GM21528 (cell line): ENCODE results near the gene NDUFS7.
"Not testable (repeated sequence)": the region's sequence is repeated elsewhere in the genome, so short reads cannot be mapped to it uniquely, and the experiment has no call there.

Experiments used
- ATAC-seq: cut with Tn5 transposase; IDR thresholded peaks from one replicate; pipeline ENCODE4 v1.9.1; 2021; ENCODE audit warnings: mild to moderate bottlenecking, moderate library complexity; ENCODE audit not compliant: unreplicated experiment, low FRiP score

The NDUFS7 gene

GRCh38 chr19:1416014-1416841 lies 32.5 kb downstream of the NDUFS7 start:
- no peak for ATAC-seq

GRCh38 chr19:1417145-1417544 lies 33.4 kb downstream of the NDUFS7 start:
- ATAC-seq: no peak

GRCh38 chr19:1417681-1418495 lies 34.2 kb downstream of the NDUFS7 start:
- no peak for ATAC-seq

- ATAC-seq: no peak
Measured at GRCh38 chr19:1418496-1418775, 34.7 kb downstream of the NDUFS7 start.

- no peak for ATAC-seq
Measured at GRCh38 chr19:1418951-1419738, 35.4 kb downstream of the NDUFS7 start.

- not testable (repeated sequence) for ATAC-seq
Measured at GRCh38 chr19:1420085-1420484, 36.4 kb downstream of the NDUFS7 start.

- ATAC-seq: no peak
Measured at GRCh38 chr19:1420590-1420989, 36.9 kb downstream of the NDUFS7 start.

- no peak for ATAC-seq
Measured at GRCh38 chr19:1421218-1421957, 37.7 kb downstream of the NDUFS7 start.

- ATAC-seq: no peak
Measured at GRCh38 chr19:1421958-1422305, 38.2 kb downstream of the NDUFS7 start.

GRCh38 chr19:1422360-1422759 lies 38.7 kb downstream of the NDUFS7 start:
- ATAC-seq: no peak

GRCh38 chr19:1422943-1423342 lies 39.2 kb downstream of the NDUFS7 start:
- no peak for ATAC-seq

GRCh38 chr19:1423436-1424191 lies 39.9 kb downstream of the NDUFS7 start:
- ATAC-seq: no peak

- no peak for ATAC-seq
Measured at GRCh38 chr19:1424192-1424955, 40.7 kb downstream of the NDUFS7 start.

- no peak for ATAC-seq
Measured at GRCh38 chr19:1425102-1425837, 41.6 kb downstream of the NDUFS7 start.

GRCh38 chr19:1425902-1426301 lies 42.2 kb downstream of the NDUFS7 start:
- no peak for ATAC-seq

GRCh38 chr19:1426736-1427135 lies 43.0 kb downstream of the NDUFS7 start:
- no peak for ATAC-seq

GRCh38 chr19:1427221-1427920 lies 43.7 kb downstream of the NDUFS7 start:
- ATAC-seq: no peak
